GM12891 (cell line): Measurements from ENCODE around the gene EDC3.

Experiments
- PAX5 ChIP-seq: IDR thresholded peaks from 2 replicates; pipeline ENCODE4 v1.6.1; 2011; ENCODE audit warnings: low read length, moderate library complexity, mild to moderate bottlenecking; ENCODE audit not compliant: insufficient read depth, severe bottlenecking
- POLR2A ChIP-seq: IDR thresholded peaks from 2 replicates; pipeline ENCODE4 v1.6.1; 2011; ENCODE audit warnings: low read depth, low read length, control low read depth
- POLR2AphosphoS5 ChIP-seq: IDR thresholded peaks from 2 replicates; pipeline ENCODE4 v1.6.1; 2011; ENCODE audit warnings: low read depth, low read length, control low read depth
- POU2F2 ChIP-seq: IDR thresholded peaks from 2 replicates; pipeline ENCODE4 v1.6.1; 2011; ENCODE audit warnings: low read depth, mild to moderate bottlenecking, control low read depth, low read length, moderate library complexity
- SPI1 ChIP-seq: IDR thresholded peaks from 2 replicates; pipeline ENCODE4 v1.6.1; 2011; ENCODE audit warnings: low read depth, low read length, control low read depth
- TAF1 ChIP-seq: IDR thresholded peaks from 2 replicates; pipeline ENCODE4 v1.6.1; 2011; ENCODE audit warnings: low read depth, low read length, control low read depth

DNA sequence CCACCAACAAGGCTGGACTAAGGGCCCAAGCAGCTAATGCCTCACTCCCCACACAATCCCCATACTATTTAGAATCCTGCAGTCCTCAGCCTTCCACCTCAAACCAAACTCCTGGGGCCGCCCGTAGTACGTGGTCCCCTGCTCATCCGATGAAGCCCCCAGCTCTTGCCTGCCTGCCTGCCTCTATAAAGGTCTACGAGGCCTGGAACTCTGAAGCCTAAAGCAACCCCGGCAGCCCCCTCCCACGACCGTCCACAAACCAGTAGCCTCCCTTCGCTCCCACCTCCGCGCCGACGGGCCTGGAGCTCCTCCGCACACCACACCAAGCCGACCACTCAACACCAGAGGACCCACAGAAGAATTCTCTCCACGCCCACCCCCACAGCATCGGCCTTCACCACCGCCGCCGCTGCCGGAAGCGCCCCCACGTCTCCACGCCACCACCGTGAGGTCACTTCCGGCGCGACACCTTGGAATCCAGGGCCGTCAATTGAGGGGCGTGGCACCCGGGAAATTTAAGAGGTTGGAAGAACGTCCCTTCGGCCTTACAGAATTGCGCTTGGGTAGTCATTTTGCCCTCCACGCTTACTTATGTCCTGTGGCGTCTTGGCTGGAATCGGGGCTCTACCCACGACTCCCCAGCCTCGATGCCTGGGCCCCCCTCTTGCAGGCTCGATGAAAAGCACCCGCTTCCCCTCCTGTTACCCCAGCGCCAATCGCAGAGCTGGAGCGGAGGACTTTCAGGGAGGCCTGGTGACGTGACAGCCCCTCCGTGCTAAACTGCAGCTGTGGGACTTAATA lies at the start of gene EDC3:
- TF ChIP-seq POLR2AphosphoS5, result peak; percentile 74
- peak; percentile 80 for TF ChIP-seq POLR2A
- TF ChIP-seq SPI1, result 0 out of 2 replicates have a peak, but pooled peaks have one; percentile 15
- no peak for TF ChIP-seq PAX5
- TF ChIP-seq POU2F2, result peak; percentile 53; the same call in 1 of the 2 replicates
- peak; percentile 73 for TF ChIP-seq TAF1
